Measurements from ENCODE around the gene GLI1.

Gene GLI1

DNA sequence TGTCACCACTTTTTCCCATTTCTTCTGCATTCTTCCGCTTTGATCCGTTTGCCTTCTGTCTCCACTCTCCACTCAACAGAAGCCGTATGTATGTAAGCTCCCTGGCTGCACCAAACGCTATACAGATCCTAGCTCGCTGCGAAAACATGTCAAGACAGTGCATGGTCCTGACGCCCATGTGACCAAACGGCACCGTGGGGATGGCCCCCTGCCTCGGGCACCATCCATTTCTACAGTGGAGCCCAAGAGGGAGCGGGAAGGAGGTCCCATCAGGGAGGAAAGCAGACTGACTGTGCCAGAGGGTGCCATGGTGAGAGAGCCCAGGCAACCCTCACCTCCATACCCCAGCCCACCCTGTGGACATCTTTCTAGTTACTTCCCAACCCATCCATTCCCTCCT lies 8.3 kb downstream of the GLI1 start:
- Histone ChIP-seq H3K27me3 (ENCODE audit: control insufficient read depth in 2 of 2, insufficient read depth in 2 of 2, low read length in 2 of 2) (peaks cover 0 to 6% of the 10 kb centered on the region in 2 donors), H3K4me1 (ENCODE audit: control insufficient read depth in 2 of 2, insufficient read depth in 2 of 2, low read length in 2 of 2) (peaks cover 8 to 17% of the 10 kb centered on the region in 2 donors), H3K9ac (ENCODE audit: low read depth in 1 of 2, low read length in 2 of 2) (no peak overlapping the region), H3K36me3 (ENCODE audit: control insufficient read depth in 2 of 2, insufficient read depth in 2 of 2, low read length in 2 of 2) (peaks cover 0 to 16% of the 10 kb centered on the region in 2 donors), H3K4me3 (ENCODE audit: low read length in 2 of 2) (no peak overlapping the region), H3K27ac (ENCODE audit: low read depth in 2 of 2, low read length in 2 of 2) (no peak overlapping the region), H3K9me3 (ENCODE audit: control insufficient read depth in 2 of 2, low read length in 2 of 2) (no peaks in the 10 kb centered on the region)

GRCh38 chr12:57469296-57470164 lies 9.9 kb downstream of the GLI1 start:
- peaks cover under 1 to 14% of the 10 kb centered on the region in 2 donors for H3K27me3 ChIP-seq (ENCODE audit: control insufficient read depth in 2 of 2, insufficient read depth in 2 of 2, low read length in 2 of 2)
- no peak overlapping the region for H3K4me3 ChIP-seq (ENCODE audit: low read length in 2 of 2)
- no peak overlapping the region for H3K9ac ChIP-seq (ENCODE audit: low read depth in 1 of 2, low read length in 2 of 2)
- no peaks in the 10 kb centered on the region for H3K9me3 ChIP-seq (ENCODE audit: control insufficient read depth in 2 of 2, low read length in 2 of 2)
- peaks cover 7 to 19% of the 10 kb centered on the region in 2 donors for H3K4me1 ChIP-seq (ENCODE audit: control insufficient read depth in 2 of 2, insufficient read depth in 2 of 2, low read length in 2 of 2)
- peaks cover 0 to 16% of the 10 kb centered on the region in 2 donors for H3K36me3 ChIP-seq (ENCODE audit: control insufficient read depth in 2 of 2, insufficient read depth in 2 of 2, low read length in 2 of 2)
- H3K27ac ChIP-seq (ENCODE audit: low read depth in 2 of 2, low read length in 2 of 2), result no peak overlapping the region

- Histone ChIP-seq H3K9me3 (ENCODE audit: control insufficient read depth in 2 of 2, low read length in 2 of 2) (no peaks in the 10 kb centered on the region), H3K4me3 (ENCODE audit: low read length in 2 of 2) (no peak overlapping the region), H3K9ac (ENCODE audit: low read depth in 1 of 2, low read length in 2 of 2) (no peak overlapping the region), H3K27me3 (ENCODE audit: control insufficient read depth in 2 of 2, insufficient read depth in 2 of 2, low read length in 2 of 2) (peaks cover 6 to 19% of the 10 kb centered on the region in 2 donors), H3K27ac (ENCODE audit: low read depth in 2 of 2, low read length in 2 of 2) (no peak overlapping the region), H3K4me1 (ENCODE audit: control insufficient read depth in 2 of 2, insufficient read depth in 2 of 2, low read length in 2 of 2) (peaks cover 7 to 23% of the 10 kb centered on the region in 2 donors), H3K36me3 (ENCODE audit: control insufficient read depth in 2 of 2, insufficient read depth in 2 of 2, low read length in 2 of 2) (peaks cover 0 to 16% of the 10 kb centered on the region in 2 donors)
These were observed 10.8 kb downstream of the GLI1 start for GRCh38 chr12:57470286-57470969.

GRCh38 chr12:57470970-57471656 lies 11.5 kb downstream of the GLI1 start:
- Histone ChIP-seq H3K4me1 (ENCODE audit: control insufficient read depth in 2 of 2, insufficient read depth in 2 of 2, low read length in 2 of 2) (peaks cover 13 to 30% of the 10 kb centered on the region in 2 donors), H3K27me3 (ENCODE audit: control insufficient read depth in 2 of 2, insufficient read depth in 2 of 2, low read length in 2 of 2) (peaks cover 6 to 25% of the 10 kb centered on the region in 2 donors), H3K4me3 (ENCODE audit: low read length in 2 of 2) (peak overlapping the region in 1 of 2 donors; percentile 26), H3K27ac (ENCODE audit: low read depth in 2 of 2, low read length in 2 of 2) (peak overlapping the region in 1 of 2 donors; percentile 16), H3K9ac (ENCODE audit: low read depth in 1 of 2, low read length in 2 of 2) (no peak overlapping the region), H3K9me3 (ENCODE audit: control insufficient read depth in 2 of 2, low read length in 2 of 2) (no peaks in the 10 kb centered on the region), H3K36me3 (ENCODE audit: control insufficient read depth in 2 of 2, insufficient read depth in 2 of 2, low read length in 2 of 2) (peaks cover 0 to 16% of the 10 kb centered on the region in 2 donors)

DNA sequence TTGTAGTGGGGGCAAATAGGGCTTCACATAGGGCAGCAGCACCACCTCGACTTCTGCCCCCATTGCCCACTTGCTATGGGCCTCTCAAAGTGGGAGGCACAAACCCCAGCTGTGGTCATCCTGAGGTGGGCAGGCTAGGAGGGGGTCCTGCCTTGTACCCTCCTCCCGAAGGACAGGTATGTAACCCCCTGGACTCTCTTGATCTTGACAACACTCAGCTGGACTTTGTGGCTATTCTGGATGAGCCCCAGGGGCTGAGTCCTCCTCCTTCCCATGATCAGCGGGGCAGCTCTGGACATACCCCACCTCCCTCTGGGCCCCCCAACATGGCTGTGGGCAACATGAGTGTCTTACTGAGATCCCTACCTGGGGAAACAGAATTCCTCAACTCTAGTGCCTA lies 12.1 kb downstream of the GLI1 start:
- H3K4me1 ChIP-seq (ENCODE audit: control insufficient read depth in 2 of 2, insufficient read depth in 2 of 2, low read length in 2 of 2), result peaks cover 16 to 33% of the 10 kb centered on the region in 2 donors
- peaks cover 0 to 16% of the 10 kb centered on the region in 2 donors for H3K36me3 ChIP-seq (ENCODE audit: control insufficient read depth in 2 of 2, insufficient read depth in 2 of 2, low read length in 2 of 2)
- H3K27ac ChIP-seq (ENCODE audit: low read depth in 2 of 2, low read length in 2 of 2), result peak overlapping the region in 1 of 2 donors; percentile 16
- peaks cover 11 to 30% of the 10 kb centered on the region in 2 donors for H3K27me3 ChIP-seq (ENCODE audit: control insufficient read depth in 2 of 2, insufficient read depth in 2 of 2, low read length in 2 of 2)
- no peak overlapping the region for H3K9ac ChIP-seq (ENCODE audit: low read depth in 1 of 2, low read length in 2 of 2)
- H3K9me3 ChIP-seq (ENCODE audit: control insufficient read depth in 2 of 2, low read length in 2 of 2), result no peaks in the 10 kb centered on the region
- H3K4me3 ChIP-seq (ENCODE audit: low read length in 2 of 2), result peak overlapping the region in 1 of 2 donors; percentile 26

DNA sequence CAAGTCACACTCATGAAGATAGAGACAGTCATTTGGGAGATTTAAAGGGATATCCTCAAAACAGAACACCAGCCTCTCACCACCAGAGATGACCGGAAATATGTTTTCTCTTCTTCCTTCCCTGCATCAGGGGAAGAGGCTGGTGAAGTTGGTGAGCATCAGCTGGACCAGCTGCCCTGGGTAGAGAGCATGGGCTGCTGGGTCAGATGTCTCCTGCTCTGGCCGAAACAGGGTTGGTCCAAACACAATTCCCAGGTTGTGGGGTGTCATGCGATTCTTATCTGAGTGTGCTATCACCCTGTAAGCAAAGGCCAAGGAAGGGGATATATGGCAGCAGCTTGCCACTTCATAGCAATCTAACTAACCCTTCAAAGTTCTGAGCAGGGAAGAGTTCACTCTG lies 12.8 kb downstream of the GLI1 start:
- no peak overlapping the region for H3K9ac ChIP-seq (ENCODE audit: low read depth in 1 of 2, low read length in 2 of 2)
- H3K27me3 ChIP-seq (ENCODE audit: control insufficient read depth in 2 of 2, insufficient read depth in 2 of 2, low read length in 2 of 2), result peaks cover 12 to 32% of the 10 kb centered on the region in 2 donors
- peaks cover 16 to 35% of the 10 kb centered on the region in 2 donors for H3K4me1 ChIP-seq (ENCODE audit: control insufficient read depth in 2 of 2, insufficient read depth in 2 of 2, low read length in 2 of 2)
- no peak overlapping the region for H3K27ac ChIP-seq (ENCODE audit: low read depth in 2 of 2, low read length in 2 of 2)
- H3K4me3 ChIP-seq (ENCODE audit: low read length in 2 of 2), result no peak overlapping the region
- H3K36me3 ChIP-seq (ENCODE audit: control insufficient read depth in 2 of 2, insufficient read depth in 2 of 2, low read length in 2 of 2), result peaks cover 0 to 16% of the 10 kb centered on the region in 2 donors
- no peaks in the 10 kb centered on the region for H3K9me3 ChIP-seq (ENCODE audit: control insufficient read depth in 2 of 2, low read length in 2 of 2)

GRCh38 chr12:57473392-57473791 lies 13.8 kb downstream of the GLI1 start:
- Histone ChIP-seq H3K4me3 (ENCODE audit: low read length in 2 of 2) (no peak overlapping the region), H3K27ac (ENCODE audit: low read depth in 2 of 2, low read length in 2 of 2) (no peak overlapping the region), H3K4me1 (ENCODE audit: control insufficient read depth in 2 of 2, insufficient read depth in 2 of 2, low read length in 2 of 2) (peaks cover 21 to 35% of the 10 kb centered on the region in 2 donors), H3K9me3 (ENCODE audit: control insufficient read depth in 2 of 2, low read length in 2 of 2) (no peaks in the 10 kb centered on the region), H3K9ac (ENCODE audit: low read depth in 1 of 2, low read length in 2 of 2) (no peak overlapping the region), H3K36me3 (ENCODE audit: control insufficient read depth in 2 of 2, insufficient read depth in 2 of 2, low read length in 2 of 2) (peaks cover 0 to 16% of the 10 kb centered on the region in 2 donors), H3K27me3 (ENCODE audit: control insufficient read depth in 2 of 2, insufficient read depth in 2 of 2, low read length in 2 of 2) (peaks cover 12 to 39% of the 10 kb centered on the region in 2 donors)

- H3K27ac ChIP-seq (ENCODE audit: low read depth in 2 of 2, low read length in 2 of 2), result no peak overlapping the region
- no peak overlapping the region for H3K9ac ChIP-seq (ENCODE audit: low read depth in 1 of 2, low read length in 2 of 2)
- H3K27me3 ChIP-seq (ENCODE audit: control insufficient read depth in 2 of 2, insufficient read depth in 2 of 2, low read length in 2 of 2), result peaks cover 12 to 43% of the 10 kb centered on the region in 2 donors
- no peaks in the 10 kb centered on the region for H3K9me3 ChIP-seq (ENCODE audit: control insufficient read depth in 2 of 2, low read length in 2 of 2)
- peaks cover 26 to 37% of the 10 kb centered on the region in 2 donors for H3K4me1 ChIP-seq (ENCODE audit: control insufficient read depth in 2 of 2, insufficient read depth in 2 of 2, low read length in 2 of 2)
- no peak overlapping the region for H3K4me3 ChIP-seq (ENCODE audit: low read length in 2 of 2)
- H3K36me3 ChIP-seq (ENCODE audit: control insufficient read depth in 2 of 2, insufficient read depth in 2 of 2, low read length in 2 of 2), result peaks cover 0 to 16% of the 10 kb centered on the region in 2 donors
These were observed 14.3 kb downstream of the GLI1 start for GRCh38 chr12:57473886-57474285.

DNA sequence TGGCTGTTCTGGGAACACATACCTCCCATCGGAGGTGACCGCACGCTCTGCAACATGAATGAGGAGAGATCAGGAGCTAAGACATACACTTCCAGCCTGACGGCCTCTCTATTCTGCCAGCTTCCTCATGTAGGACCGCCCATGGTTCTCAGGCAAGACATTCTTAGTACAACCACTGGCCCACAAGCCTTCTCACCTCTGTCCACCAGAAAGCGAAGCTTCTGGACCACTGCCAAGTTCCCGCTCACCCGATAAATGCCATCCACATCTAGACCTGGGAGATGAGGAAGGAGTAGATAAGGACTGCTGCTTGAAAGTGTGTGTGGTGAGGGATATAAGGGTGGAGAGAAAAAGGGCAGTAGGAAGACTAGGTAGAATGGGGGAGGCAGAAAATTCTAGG lies 14.8 kb downstream of the GLI1 start:
- Histone ChIP-seq H3K4me1 (ENCODE audit: control insufficient read depth in 2 of 2, insufficient read depth in 2 of 2, low read length in 2 of 2) (peaks cover 31 to 42% of the 10 kb centered on the region in 2 donors), H3K4me3 (ENCODE audit: low read length in 2 of 2) (no peak overlapping the region), H3K9ac (ENCODE audit: low read depth in 1 of 2, low read length in 2 of 2) (no peak overlapping the region), H3K27me3 (ENCODE audit: control insufficient read depth in 2 of 2, insufficient read depth in 2 of 2, low read length in 2 of 2) (peaks cover 12 to 47% of the 10 kb centered on the region in 2 donors), H3K9me3 (ENCODE audit: control insufficient read depth in 2 of 2, low read length in 2 of 2) (no peaks in the 10 kb centered on the region), H3K36me3 (ENCODE audit: control insufficient read depth in 2 of 2, insufficient read depth in 2 of 2, low read length in 2 of 2) (peaks cover 0 to 11% of the 10 kb centered on the region in 2 donors), H3K27ac (ENCODE audit: low read depth in 2 of 2, low read length in 2 of 2) (no peak overlapping the region)

Measured in mucosa of rectum (tissue), 2 donors.